Activated gamma-delta T cell treated with anti-CD3 and anti-CD28 coated beads, Interleukin-2, amount 50 U/mL, for 16 hours (primary cell): ENCODE results near the gene CD274.

Experiments
- DNase-seq: peaks from one replicate; pipeline ENCODE4 v3.0.0-alpha.2; 2020; ENCODE audit warnings: low read depth

The CD274 gene

DNA sequence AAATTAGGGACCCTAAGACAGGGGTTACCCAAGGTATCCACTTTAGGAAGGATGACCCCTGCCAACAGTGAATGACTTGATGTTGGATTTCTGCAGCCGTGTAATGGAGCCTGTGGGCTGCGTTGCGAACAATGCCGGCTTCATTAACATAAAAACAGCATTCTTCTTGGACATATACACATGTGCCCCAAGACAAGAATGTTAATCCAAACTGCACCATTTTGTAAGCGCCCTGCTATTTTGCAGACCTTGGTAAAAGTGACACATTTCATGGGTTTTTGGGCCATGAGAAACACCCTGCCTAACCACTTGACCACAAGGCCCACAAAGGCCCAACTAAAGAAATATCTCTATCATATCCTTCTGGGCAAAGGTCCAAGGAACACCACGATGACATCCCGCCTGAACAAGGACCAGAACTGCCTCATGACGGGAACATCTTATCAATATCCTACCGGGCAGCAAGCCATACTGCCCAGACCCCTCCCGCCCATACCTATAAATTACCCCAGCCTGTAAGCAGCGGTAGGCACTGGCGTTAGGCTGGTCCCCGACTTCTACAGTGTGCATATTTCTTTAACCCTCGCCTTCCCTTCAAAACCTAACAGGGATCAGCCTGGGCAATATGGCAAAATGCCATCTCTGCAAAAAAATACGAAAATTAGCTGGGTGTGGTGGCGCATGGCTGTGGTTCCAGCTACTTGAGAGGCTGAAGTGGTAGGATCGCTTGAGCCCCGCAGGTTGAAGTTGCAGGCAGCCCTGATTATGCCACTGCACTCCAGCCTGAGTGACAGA, 50.3 kb downstream of the CD274 start:
- no peak for DNase-seq

DNA sequence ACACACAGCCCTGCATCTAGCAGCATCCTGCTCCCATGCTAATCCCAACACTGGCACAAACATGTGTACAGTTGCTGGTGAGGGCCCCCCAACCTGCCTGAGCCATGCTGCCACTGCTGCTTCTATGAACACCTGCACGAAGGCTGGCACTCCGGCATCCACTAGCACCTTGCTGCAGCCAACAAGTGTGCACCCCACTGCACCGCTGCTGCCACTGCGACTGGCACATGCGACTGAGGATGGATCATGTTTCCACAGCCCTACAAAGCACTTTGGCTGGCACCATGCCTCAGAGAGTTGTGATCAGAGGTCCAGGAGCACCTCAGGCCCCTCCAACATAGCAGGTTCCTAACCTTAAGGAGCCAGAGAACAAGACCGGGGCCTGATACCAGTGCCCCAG, 52.2 kb downstream of the CD274 start:
- no peak for DNase-seq

DNA sequence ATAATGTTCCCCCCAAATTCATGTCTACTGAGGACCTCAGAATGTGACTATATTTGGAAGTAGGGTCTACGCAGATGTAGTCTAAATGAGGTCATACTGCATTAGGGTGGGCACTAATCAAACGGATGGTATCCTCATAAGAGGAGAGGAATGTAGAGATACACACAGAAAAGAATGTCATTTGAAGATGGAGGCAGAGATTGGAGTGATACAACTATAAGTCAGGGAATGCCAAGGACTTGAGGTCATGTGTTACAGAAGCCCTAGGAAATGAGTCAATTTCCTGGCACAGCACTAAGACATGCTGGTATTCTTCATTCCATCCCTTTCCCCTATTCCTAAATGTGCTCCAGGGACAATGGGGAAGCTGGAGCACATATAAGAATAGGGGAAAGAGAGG, 59.2 kb downstream of the CD274 start:
- no peak for DNase-seq

DNA sequence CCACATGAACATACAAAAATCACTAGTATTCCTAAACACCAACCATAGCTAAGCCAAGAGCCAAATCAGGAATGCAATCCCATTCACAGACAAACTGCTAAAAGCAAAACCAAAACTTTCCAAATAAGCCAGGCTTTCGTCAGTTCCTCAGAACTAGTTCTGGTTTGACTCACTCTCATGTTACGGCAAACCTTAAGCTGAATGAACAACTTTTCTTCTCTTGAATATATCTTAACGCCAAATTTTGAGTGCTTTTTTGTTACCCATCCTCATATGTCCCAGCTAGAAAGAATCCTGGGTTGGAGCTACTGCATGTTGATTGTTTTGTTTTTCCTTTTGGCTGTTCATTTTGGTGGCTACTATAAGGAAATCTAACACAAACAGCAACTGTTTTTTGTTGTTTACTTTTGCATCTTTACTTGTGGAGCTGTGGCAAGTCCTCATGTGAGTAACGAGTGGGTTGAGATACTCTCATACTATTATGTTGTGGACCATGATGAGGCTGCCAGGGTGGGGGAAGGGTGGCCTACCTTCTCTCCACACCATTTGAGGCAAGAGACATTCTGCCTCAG, 60.1 kb downstream of the CD274 start, which contains the start of gene PDCD1LG2:
Gene PDCD1LG2 (plus strand): TSS at position 172 of the 572 bp plus-strand sequence. CDS start 12,016 bp downstream, outside the sequence.
- no peak for DNase-seq

DNA sequence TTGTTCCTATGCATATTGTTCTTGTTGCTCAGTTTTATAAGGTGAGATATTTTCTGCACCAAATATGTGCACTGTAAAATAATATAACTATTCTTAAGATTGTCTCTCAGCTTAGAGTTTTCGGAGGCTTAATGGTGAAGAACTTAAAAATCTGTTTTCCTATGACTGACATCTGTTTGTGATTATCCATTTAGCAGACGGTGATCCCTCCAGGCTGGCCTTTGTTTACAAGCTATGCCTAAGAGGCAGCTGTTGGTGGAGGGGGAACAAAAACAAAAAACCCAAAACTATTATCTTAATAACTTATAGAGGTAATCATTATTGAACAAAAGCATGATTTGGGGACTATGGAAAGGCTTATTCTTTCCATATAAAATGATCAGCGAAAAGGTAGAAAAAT, 60.6 kb downstream of the CD274 start:
- DNase-seq: no peak

DNA sequence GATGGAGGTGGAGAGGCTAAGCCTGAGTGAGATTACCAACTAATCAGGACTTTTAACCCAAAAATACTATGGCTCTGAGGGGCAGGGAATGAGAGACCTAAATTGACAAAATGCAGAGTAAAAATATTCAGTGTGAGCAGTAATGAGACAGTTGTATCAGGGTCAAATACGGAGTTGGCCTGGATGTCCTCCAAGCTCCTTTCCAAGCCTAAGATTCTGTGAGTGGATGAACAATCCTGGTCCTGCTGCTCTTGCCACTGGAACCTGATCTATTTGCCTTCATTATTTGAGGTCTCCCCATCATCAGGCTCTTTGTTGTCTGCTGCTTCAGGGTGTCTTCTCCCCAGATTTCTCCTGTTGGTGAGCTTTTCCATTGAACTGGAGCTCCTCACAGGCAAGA, 61.1 kb downstream of the CD274 start:
- DNase-seq: no peak

DNA sequence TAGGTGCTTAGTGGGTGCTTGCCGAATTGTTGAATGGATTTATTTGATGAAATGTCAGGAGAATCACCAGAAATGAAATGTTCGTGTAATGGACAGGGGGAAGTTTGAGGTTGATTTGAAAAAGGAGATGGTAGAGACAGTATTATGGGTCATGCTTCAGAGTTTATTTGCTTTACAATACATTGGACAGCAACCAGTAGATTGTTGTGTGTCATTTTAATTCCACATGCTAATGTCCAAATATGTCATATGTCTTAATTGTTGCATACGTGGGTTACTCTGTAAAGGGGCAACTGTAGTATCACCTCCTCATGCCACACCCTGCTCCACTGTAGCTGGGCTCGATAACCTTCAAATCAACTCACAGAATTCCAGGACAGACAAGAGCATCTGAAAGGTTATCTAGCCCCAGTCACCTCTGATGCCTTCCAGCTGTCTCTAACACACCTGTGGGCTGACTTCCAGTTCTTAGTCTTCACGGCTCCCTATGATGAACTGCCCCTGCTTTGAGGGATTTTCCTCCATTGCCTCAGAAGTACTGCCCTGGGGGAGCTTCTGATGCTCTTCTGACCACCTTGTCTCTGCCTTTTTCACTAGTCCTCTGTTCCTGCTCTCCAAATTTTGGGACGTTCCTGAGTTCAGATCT, 61.7 kb downstream of the CD274 start:
- no peak for DNase-seq

DNA sequence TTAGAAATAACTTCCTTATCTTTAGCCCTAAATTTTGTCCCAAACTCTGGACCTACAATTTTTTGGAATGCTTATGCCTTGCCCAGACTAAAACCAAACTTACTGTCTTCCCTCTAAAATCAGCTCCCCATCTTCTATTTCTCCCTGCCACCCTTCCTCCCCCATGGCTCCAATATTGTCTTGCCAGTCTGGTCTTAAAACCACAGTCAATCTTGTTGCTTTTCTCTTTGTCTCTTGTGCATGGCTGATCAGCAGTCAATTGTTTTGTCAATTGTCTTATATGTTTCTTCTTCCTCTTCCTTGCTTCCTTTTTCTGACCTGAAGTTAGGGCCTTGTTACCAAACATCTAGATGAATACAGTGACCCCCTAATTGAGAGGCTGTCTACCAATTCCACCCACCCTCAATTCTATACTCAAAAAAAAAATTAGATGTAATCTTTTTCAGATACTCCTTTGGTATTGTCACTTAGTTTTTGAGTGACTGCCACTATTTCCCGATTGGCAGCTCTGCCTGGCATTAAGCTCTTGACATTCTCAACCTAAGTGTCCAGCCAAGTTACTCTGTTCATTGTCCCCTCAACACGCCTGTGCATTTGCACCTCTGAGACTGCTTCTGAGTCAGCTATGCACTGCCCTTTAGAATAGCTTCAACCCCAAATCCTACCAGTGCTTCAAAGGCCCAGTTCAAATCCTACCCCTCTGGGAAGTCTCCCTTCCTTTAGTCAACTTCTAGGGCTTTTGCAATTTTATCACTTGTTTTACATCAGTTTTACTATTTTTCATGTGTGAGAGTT, 62.5 kb downstream of the CD274 start:
- DNase-seq: no peak

DNA sequence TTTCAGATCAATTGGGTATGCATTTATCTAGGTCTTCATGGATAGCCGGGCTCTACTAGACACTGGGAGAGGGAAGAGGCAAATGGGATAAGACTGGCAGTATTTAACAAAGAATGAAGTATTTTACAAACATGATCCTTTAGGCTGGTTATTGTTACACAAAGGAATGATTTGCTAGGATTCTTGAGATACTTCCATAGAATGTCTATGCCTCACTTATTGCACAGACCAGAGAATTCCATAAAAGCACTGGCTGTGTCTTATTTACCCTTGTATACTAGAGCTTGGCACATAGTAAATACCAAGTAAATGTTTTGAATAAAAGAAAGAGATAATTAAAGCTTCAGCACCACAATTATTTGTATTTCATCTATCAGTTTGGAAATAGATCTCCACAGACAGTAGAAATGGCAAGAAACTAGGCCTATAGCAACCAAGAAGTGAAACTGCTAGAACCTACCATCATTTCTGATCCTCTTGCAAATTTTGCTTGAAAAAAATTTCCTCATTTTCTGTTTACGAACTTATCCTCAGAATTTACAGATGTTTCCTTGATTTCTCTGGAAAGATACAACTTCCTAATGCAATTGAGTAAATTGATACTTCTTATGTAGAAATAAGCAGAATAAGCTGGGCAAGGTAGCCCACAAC, 63.7 kb downstream of the CD274 start:
- no peak for DNase-seq

DNA sequence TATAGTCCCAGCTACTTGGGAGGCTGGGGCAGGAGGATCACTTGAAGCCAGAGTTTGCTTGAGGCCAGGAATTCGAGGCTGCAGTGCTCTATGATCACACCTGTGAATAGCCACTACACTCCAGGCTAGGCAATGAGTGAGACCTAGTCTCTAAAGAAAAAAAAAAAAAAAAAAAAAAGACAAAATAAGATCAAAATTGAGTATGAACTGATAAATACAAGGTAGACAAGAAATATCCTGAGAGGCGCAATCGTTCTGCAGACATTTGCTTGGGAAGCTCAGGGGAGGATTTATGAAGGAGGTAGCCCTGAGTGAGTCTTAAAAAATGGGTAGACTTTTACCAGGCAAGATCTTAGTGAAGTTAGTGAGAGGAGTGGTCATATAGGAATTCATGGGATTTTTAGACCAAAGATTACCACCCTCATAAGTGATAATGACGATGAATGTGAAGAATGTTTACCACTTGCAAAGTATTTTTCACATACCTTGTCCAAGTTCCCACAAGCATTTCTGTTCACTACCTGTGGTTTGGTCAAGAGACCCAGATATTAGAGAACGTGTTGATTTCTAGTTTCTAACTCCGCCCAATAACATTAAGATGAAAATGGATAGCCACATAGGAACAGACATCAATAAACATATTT, 64.4 kb downstream of the CD274 start:
- DNase-seq: no peak

DNA sequence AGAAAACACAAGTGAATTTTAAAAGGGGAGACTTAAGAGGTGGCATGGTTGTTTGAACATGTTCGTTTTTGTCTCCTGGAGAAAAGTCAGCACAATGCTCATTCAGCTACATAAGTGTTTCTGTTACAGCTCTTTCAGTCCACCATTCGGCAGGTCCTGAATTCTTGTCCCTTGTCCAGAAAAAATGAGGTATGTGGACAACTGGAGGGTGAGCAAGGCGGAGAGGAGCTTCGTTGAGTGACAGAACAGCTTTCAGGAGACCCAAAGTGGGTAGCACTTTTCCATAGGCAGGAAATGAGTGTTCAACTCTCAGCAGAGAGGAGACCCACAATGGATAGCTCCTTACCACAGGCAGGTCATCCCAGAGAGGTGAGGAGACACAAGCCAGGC, 64.9 kb downstream of the CD274 start:
- no peak for DNase-seq

DNA sequence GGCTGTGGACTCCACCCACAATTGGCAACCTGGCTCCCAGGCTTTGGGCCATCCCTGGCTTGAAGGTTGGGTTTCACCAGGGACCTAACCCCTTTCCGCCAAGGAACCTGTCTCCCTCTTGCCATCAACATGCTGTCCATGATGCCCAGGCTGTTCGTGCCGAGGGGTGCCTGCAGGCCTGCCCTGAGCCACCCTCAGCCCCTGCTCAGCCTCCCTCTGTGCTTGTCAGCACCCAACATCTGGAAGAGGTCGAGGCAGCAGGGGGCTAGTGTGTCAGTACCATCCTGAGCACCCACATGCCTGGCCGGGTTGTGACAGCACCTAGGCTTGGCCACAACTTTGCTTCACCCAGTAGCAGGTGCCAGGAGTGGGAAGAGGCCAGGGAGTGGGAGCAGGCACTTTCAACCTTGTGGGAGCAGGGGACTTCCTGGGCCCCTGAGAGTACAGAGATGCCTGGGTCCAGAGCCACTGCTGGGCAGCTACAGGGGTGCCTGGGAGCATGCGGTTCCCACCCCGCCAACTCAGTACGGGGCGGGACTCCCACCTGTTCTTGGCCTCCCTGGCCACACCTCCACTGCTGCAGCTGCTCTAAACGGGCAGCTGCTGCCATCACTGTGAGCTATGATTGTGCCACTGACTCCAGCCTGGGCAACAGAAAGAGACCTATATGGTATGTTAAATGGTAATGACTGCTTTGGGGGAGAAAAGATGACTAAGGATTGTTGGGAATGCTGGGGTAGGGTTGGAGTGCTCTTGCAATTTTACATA, 66.3 kb downstream of the CD274 start:
- no peak for DNase-seq

DNA sequence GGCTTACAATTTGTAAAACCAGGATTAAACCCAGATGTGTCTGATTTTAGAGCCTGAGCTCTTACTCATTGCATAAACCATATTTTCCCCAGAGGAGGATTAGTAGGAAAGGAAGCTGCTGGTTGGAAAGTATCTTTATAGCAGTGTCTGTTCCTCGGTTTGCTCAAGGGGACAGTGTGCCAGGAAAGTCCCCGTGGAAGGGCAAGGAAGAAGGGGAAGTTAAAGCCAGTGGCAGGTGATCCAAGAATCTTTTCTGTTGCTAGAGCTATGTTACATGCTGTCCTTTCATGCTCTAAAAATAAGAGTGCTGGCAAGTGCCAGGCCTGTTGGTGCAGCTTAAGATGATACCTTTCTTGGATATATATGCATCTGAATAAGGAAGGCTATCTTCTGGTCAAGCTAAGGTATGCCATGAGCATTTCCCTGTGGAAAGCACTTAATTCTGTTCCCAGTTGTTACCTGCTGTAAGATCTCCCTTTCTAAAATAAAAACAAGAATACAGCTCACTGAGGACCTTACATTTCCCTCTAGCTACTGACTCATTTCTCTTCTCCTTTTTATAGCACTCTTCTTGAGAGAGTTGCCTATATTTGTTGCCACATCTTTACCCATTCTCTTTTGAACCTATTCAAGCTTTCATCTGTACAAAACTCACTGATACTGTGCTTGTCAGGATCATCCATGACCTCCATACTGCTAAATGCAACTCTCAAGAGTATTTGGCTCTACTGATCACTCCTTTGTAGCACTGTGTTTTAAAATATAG, 68.0 kb downstream of the CD274 start:
- DNase-seq: no peak

DNA sequence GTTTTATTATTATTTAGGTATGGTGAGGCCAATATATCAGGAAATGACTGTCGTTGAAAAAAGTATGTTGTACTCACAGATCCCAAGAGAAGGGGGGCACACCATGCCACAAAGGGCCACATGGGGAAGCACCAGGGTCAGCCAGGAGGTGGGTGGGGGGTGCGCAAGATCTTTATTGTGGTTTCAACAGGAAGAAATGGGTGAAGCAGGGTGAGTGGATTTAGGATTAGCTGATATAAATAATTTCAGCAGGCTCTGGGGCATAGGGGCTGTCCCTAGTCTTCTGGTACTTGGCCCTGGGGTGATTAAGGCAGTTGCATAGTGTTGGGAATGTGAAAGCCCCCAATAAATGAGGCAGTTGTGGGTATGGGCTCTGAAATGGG, 68.6 kb downstream of the CD274 start:
- no peak for DNase-seq
